Inferior parietal cortex (tissue), 1 donor: ENCODE measurements around the gene TMEM62.

Source experiments
- DNase-seq: peaks from one replicate; pipeline ENCODE4 v3.0.0-alpha.2; 2016; ENCODE audit errors: extremely low spot score

TMEM62 gene

DNA sequence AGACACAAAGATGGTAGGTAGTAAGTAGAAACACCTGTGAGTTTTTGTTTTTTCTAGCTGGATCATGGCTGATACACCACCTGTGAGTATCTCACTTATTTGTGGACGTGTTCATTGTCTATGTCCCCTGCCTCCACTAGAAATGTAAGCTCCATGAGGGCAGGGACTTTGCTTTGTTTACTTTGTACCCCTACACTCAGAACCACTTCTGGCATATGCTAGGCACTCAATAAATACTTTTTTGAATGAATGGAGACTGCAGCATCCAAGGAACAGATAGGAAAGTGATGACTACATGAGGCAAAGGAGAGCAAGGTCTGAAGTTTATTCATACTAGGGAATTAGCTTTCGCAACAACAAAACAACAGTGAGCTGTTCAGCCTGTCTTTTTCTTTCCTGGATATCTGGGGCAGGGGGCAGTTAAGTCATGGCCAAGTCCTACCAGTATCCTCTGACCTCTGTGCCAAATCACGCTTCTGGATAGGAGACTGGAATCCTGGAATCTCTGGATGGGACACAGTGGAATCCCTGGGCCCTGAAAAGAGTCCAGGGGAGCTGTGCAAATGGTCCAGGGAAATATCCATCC is 99.0 kb downstream of the TMEM62 start:
- no peak for DNase-seq
